ENCODE measurements around the gene LCN15. TPM values are rescaled to one million over a fixed set of nuclear protein-coding genes. Genes with fewer than 3 reads are reported as not detected.

Gene LCN15
- total RNA-seq, 1 donor from 2014 or later = 0.49 TPM

GRCh38 chr9:136743639-136744211 is 20.6 kb downstream of the LCN15 start:
- H3K4me3 Mint-ChIP-seq (ENCODE audit: unreplicated experiment) = no peak overlapping the region
- H3K27me3 Mint-ChIP-seq (ENCODE audit: unreplicated experiment) = peaks cover 4% of the 10 kb centered on the region
- TF ChIP-seq CTCF (IDR thresholded peaks at IDR 0.05; ENCODE audit: unreplicated experiment) = no peak
- no peaks in the 10 kb centered on the region for H3K4me1 Mint-ChIP-seq (ENCODE audit: unreplicated experiment)
- DNase-seq (ENCODE audit: low spot score) = no peak
- no peaks in the 10 kb centered on the region for H3K36me3 Mint-ChIP-seq (ENCODE audit: low read depth, unreplicated experiment)
- H3K27ac Mint-ChIP-seq (ENCODE audit: unreplicated experiment) = no peak overlapping the region
- no peaks in the 10 kb centered on the region for H3K9me3 Mint-ChIP-seq (ENCODE audit: unreplicated experiment)

- Mint-ChIP-seq H3K4me3 (ENCODE audit: unreplicated experiment) (no peak within 1 kb of the TSS), H3K4me1 (ENCODE audit: unreplicated experiment) (no peaks in the 10 kb centered on the region), H3K27me3 (ENCODE audit: unreplicated experiment) (peaks cover 3% of the 10 kb centered on the region), H3K36me3 (ENCODE audit: low read depth, unreplicated experiment) (no peaks in the 10 kb centered on the region), H3K9me3 (ENCODE audit: unreplicated experiment) (no peaks in the 10 kb centered on the region), H3K27ac (ENCODE audit: unreplicated experiment) (peak within 1 kb of the TSS; percentile 24)
- DNase-seq (ENCODE audit: low spot score) = peak; percentile 51
- no peak for TF ChIP-seq CTCF (IDR thresholded peaks at IDR 0.05; ENCODE audit: unreplicated experiment)
Observed at GRCh38 chr9:136742591-136743391, 21.5 kb downstream of the LCN15 start, which contains the start of gene LCN10. LCN10 (minus strand) TSS chr9:136742940; CDS start chr9:136742903, 37 bp downstream.

GRCh38 chr9:136741883-136742571 is 22.3 kb downstream of the LCN15 start:
- H3K4me1 Mint-ChIP-seq (ENCODE audit: unreplicated experiment) = no peaks in the 10 kb centered on the region
- no peak overlapping the region for H3K4me3 Mint-ChIP-seq (ENCODE audit: unreplicated experiment)
- TF ChIP-seq CTCF (IDR thresholded peaks at IDR 0.05; ENCODE audit: unreplicated experiment) = no peak
- no peaks in the 10 kb centered on the region for H3K9me3 Mint-ChIP-seq (ENCODE audit: unreplicated experiment)
- DNase-seq (ENCODE audit: low spot score) = no peak
- H3K36me3 Mint-ChIP-seq (ENCODE audit: low read depth, unreplicated experiment) = no peaks in the 10 kb centered on the region
- H3K27me3 Mint-ChIP-seq (ENCODE audit: unreplicated experiment) = peaks cover 3% of the 10 kb centered on the region
- H3K27ac Mint-ChIP-seq (ENCODE audit: unreplicated experiment) = no peak overlapping the region

- H3K4me1 Mint-ChIP-seq (ENCODE audit: unreplicated experiment) = no peaks in the 10 kb centered on the region
- H3K27me3 Mint-ChIP-seq (ENCODE audit: unreplicated experiment) = peaks cover 4% of the 10 kb centered on the region
- DNase-seq (ENCODE audit: low spot score) = no peak
- no peak overlapping the region for H3K27ac Mint-ChIP-seq (ENCODE audit: unreplicated experiment)
- H3K36me3 Mint-ChIP-seq (ENCODE audit: low read depth, unreplicated experiment) = no peaks in the 10 kb centered on the region
- H3K9me3 Mint-ChIP-seq (ENCODE audit: unreplicated experiment) = no peaks in the 10 kb centered on the region
- no peak for TF ChIP-seq CTCF (IDR thresholded peaks at IDR 0.05; ENCODE audit: unreplicated experiment)
- no peak overlapping the region for H3K4me3 Mint-ChIP-seq (ENCODE audit: unreplicated experiment)
Observed at GRCh38 chr9:136740971-136741882, 23.1 kb downstream of the LCN15 start.
